ENCODE measurements around the gene CACNG6. TPM values are rescaled to one million over a fixed set of nuclear protein-coding genes. Genes with fewer than 3 reads are reported as not detected.
A peak's percentile ranks its signal among the peaks of the same experiment; 100 is the strongest.
"Not testable (repeated sequence)": the region's sequence is repeated elsewhere in the genome, so short reads cannot be mapped to it uniquely, and the experiment has no call there.

The CACNG6 gene
- total and polyA plus RNA-seq, 2 of the 13 experiments (the other 11 are each of a cell fraction or from before 2014, with no cell fraction given): not detected

DNA sequence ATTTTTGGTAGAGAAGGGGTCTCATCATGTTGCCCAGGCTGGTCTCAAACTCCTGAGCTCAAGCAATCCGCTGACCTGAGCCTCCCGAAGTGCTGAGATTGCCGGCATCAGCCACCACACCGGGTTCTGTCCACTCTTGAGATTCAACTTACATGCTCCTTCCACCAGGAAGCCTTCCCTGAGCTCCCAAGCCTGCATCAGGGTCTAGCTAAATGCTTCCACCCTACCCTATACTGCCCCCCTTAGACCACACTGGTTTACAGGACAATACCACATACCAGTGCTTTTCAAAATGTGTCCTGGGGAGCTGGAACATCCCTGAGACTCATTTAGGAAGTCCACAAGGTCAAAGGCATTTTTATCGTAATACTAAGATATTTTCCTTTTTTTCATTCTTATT is 43.8 kb upstream of the CACNG6 start:
- no TSS peak for BruUV-seq (replicated peaks)
- ChIA-PET CTCF (ENCODE audit: low intra/inter-chr PET ratio, low total read pairs) (no interaction called here), POLR2A (no interaction called here)
- TF ChIP-seq JUN (CRISPR knock-in tag; IDR thresholded peaks at IDR 0.05) (no peak), STAG1 (CRISPR knock-in tag; IDR thresholded peaks at IDR 0.05) (peak; percentile 56; the same call in 1 of the 2 replicates), ZFP36 (IDR thresholded peaks at IDR 0.05; ENCODE audit: borderline replicate concordance, low read depth, low read length, partially characterized antibody) (peak; percentile 14)
- TF ChIP-seq, protein P1, sequence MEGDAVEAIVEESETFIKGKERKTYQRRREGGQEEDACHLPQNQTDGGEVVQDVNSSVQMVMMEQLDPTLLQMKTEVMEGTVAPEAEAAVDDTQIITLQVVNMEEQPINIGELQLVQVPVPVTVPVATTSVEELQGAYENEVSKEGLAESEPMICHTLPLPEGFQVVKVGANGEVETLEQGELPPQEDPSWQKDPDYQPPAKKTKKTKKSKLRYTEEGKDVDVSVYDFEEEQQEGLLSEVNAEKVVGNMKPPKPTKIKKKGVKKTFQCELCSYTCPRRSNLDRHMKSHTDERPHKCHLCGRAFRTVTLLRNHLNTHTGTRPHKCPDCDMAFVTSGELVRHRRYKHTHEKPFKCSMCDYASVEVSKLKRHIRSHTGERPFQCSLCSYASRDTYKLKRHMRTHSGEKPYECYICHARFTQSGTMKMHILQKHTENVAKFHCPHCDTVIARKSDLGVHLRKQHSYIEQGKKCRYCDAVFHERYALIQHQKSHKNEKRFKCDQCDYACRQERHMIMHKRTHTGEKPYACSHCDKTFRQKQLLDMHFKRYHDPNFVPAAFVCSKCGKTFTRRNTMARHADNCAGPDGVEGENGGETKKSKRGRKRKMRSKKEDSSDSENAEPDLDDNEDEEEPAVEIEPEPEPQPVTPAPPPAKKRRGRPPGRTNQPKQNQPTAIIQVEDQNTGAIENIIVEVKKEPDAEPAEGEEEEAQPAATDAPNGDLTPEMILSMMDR (CRISPR knock-in tag; IDR thresholded peaks at IDR 0.05): peak; percentile 59
- Histone ChIP-seq H2AFZ (ENCODE audit: low read length) (no peak overlapping the region), H3K36me3 (replicated peaks in 1 of 2; ENCODE audit: control insufficient read depth in 1 of 2, insufficient read depth in 2 of 2, low read length in 2 of 2) (no peaks in the 10 kb centered on the region), H3K9ac (ENCODE audit: insufficient read depth, low read depth, low read length) (no peak overlapping the region), H3K27me3 (ENCODE audit: control insufficient read depth in 1 of 2, insufficient read depth in 2 of 2, low read length in 2 of 2) (peaks cover 0 to 24% of the 10 kb centered on the region in 2 experiments; a peak in 2 of 5 replicates), H3K4me3 (replicated peaks in 1 of 3; ENCODE audit: insufficient read depth in 1 of 3, low read depth in 2 of 3, low read length in 3 of 3) (no peak overlapping the region), H3K4me1 (ENCODE audit: insufficient read depth, low read length) (no peaks in the 10 kb centered on the region), H3K9me3 (ENCODE audit: low read length) (no peaks in the 10 kb centered on the region), H3K79me2 (ENCODE audit: insufficient read depth, low read length) (no peaks in the 10 kb centered on the region), H4K20me1 (ENCODE audit: insufficient read depth, low read length) (0 out of 2 replicates have a peak, but pooled peaks cover 2% of the 10 kb centered on the region), H3K27ac (ENCODE audit: extremely low read length, insufficient read depth, low read length) (no peak overlapping the region), H3K4me2 (ENCODE audit: low read depth, low read length) (no peak overlapping the region)
- peak; percentile 70 for ATAC-seq
- in situ Hi-C loops (cut with HindIII; ENCODE audit: extremely low pct_ligation_motif_present, low pct_unique_long_range_greater_than_20kb) (no loop called here), intact Hi-C loops (cut with micrococcal nuclease; ENCODE audit: unreplicated experiment) (no loop called here)
- 77% methylated on average over 5 of the region's 5 CpGs for WGBS (ENCODE audit: low lambda C conversion rate)
- peak; percentile 21 for DNase-seq (ENCODE audit: low spot score)
- no peak for FAIRE-seq

DNA sequence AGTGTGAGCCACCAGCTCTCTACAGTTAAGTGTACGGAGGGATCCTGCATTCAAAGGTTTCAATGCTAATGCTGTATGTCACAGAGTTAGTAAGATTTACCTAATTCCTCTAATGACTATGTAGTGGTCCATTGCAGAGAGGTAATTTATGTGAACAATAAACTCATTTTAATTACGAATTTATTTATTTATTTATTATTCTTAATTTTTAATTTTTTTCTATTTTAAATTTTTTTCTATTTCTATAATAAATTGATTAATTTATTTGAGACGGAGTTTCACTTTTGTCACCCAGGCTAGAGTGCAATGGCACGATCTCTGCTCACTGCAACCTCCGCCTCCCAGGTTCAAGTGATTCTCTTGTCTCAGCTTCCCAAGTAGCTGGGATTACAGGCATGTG is 42.8 kb upstream of the CACNG6 start:
- H3K4me2 ChIP-seq (ENCODE audit: low read depth, low read length); CTCF ChIA-PET (ENCODE audit: low intra/inter-chr PET ratio, low total read pairs); in situ Hi-C loops (cut with HindIII; ENCODE audit: extremely low pct_ligation_motif_present, low pct_unique_long_range_greater_than_20kb); DNase-seq (ENCODE audit: low spot score); H3K27ac ChIP-seq (ENCODE audit: extremely low read length, insufficient read depth, low read length); H3K36me3 ChIP-seq (replicated peaks in 1 of 2; ENCODE audit: control insufficient read depth in 1 of 2, insufficient read depth in 2 of 2, low read length in 2 of 2); POLR2A ChIA-PET; H4K20me1 ChIP-seq (ENCODE audit: insufficient read depth, low read length); BruUV-seq (replicated peaks); intact Hi-C loops (cut with micrococcal nuclease; ENCODE audit: unreplicated experiment); FAIRE-seq; H3K9ac ChIP-seq (ENCODE audit: insufficient read depth, low read depth, low read length); H2AFZ ChIP-seq (ENCODE audit: low read length); H3K4me3 ChIP-seq (replicated peaks in 1 of 3; ENCODE audit: insufficient read depth in 1 of 3, low read depth in 2 of 3, low read length in 3 of 3); H3K9me3 ChIP-seq (ENCODE audit: low read length); H3K79me2 ChIP-seq (ENCODE audit: insufficient read depth, low read length); ATAC-seq; H3K4me1 ChIP-seq (ENCODE audit: insufficient read depth, low read length): not testable (repeated sequence)
- 28% methylated on average over 5 of the region's 5 CpGs for WGBS (ENCODE audit: low lambda C conversion rate)
- peaks cover 0 to 23% of the 10 kb centered on the region in 2 experiments; a peak in 2 of 5 replicates for H3K27me3 ChIP-seq (ENCODE audit: control insufficient read depth in 1 of 2, insufficient read depth in 2 of 2, low read length in 2 of 2)

Measured in HepG2 (cell line).